Keratinocyte (primary cell): ENCODE results near the gene PRRT3.

ENCODE experiments used
- CTCF ChIP-seq, 3 experiments: IDR thresholded peaks in 1 of 3; conservative IDR thresholded peaks in 1 of 3; optimal IDR thresholded peaks in 1 of 3; 2 replicates in 2 of 3; 3 replicates in 1 of 3; pipeline versions ENCODE3 to v1.5.1; 2011; ENCODE audit warnings: low read length in 3 of 3, mild to moderate bottlenecking in 3 of 3, moderate library complexity in 2 of 3, control low read depth in 1 of 3, inconsistent platforms in 1 of 3; ENCODE audit not compliant: insufficient read depth in 2 of 3; ENCODE audit errors: extremely low read depth in 1 of 3
- EZH2 ChIP-seq: IDR thresholded peaks from one replicate; pipeline ENCODE4 v1.6.1; 2012; ENCODE audit warnings: inconsistent platforms, mild to moderate bottlenecking, low read length, moderate library complexity

DNA sequence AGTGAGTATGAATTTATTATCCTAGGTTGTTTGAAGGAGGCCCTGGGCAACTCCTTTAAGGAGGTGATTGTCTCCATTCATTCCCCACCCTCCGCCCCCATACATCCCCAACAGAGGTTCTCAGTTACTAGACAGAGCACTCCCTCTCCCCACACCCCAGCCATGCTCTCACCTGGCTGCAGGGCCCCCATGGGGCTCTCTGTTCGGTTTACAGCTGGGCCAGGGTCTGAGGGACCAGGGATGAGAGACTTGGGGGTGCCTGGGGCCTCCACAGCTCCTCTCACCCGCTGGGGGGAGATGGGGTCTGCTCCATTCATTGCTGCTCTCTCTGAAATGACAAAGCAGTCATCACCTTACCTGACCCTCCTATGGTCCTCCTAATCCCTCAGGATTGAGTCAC, 3.6 kb downstream of the PRRT3 start:
- TF ChIP-seq CTCF (optimal IDR thresholded peaks at IDR 0.05 in 1 of 3, IDR thresholded peaks at IDR 0.05 in 1 of 3, conservative IDR thresholded peaks at IDR 0.05 in 1 of 3; ENCODE audit: extremely low read depth in 1 of 3, insufficient read depth in 2 of 3, low read length in 3 of 3) (no peak), EZH2 (no peak)
